Kidney (tissue), 14 donors: ENCODE measurements around the gene GAB4. TPM values are rescaled to one million over a fixed set of nuclear protein-coding genes. Genes with fewer than 3 reads are reported as not detected.

ENCODE experiments used
- DNase-seq, 5 donors: peaks; one replicate each; pipeline ENCODE4 v3.0.0-alpha.2; 2013 to 2020
- FAIRE-seq: peaks from 2 replicates; lab custom pipeline; 2012; peaks lifted over from hg19 to GRCh38; lab: Jason Lieb, UNC
- H3K27ac ChIP-seq, 2 donors: one replicate each; pipeline ENCODE4 v1.7.0; 2013; ENCODE audit warnings: low read depth in 2 of 2, low read length in 2 of 2, inconsistent platforms in 1 of 2
- H3K27me3 ChIP-seq: one replicate; pipeline ENCODE4 v1.7.1; 2013; ENCODE audit warnings: low read length, inconsistent platforms; ENCODE audit not compliant: control insufficient read depth, insufficient read depth
- H3K36me3 ChIP-seq, 3 donors: one replicate each; pipeline versions ENCODE4 v1.7.0 to v1.7.1; 2013; ENCODE audit warnings: low read length in 3 of 3, control low read depth in 1 of 3, inconsistent platforms in 1 of 3; ENCODE audit not compliant: insufficient read depth in 3 of 3, control insufficient read depth in 2 of 3
- H3K4me1 ChIP-seq, 3 donors: one replicate each; pipeline versions ENCODE4 v1.7.0 to v1.7.1; 2013; ENCODE audit warnings: low read length in 3 of 3, inconsistent platforms in 1 of 3, low read depth in 1 of 3; ENCODE audit not compliant: control insufficient read depth in 2 of 3, insufficient read depth in 2 of 3
- H3K4me3 ChIP-seq, 3 donors: one replicate each; pipeline versions ENCODE4 v1.7.0 to v1.8.1; 2013; ENCODE audit warnings: low read length in 3 of 3, control low read depth in 1 of 3, inconsistent platforms in 1 of 3
- H3K9ac ChIP-seq, 3 donors: one replicate each; pipeline versions ENCODE4 v1.7.0 to v1.7.1; 2013; ENCODE audit warnings: low read length in 3 of 3, control low read depth in 1 of 3, inconsistent platforms in 1 of 3
- H3K9me3 ChIP-seq, 3 donors: one replicate each; pipeline versions ENCODE4 v1.7.0 to v1.7.1; 2013; ENCODE audit warnings: low read length in 3 of 3, control low read depth in 1 of 3, inconsistent platforms in 1 of 3; ENCODE audit not compliant: control insufficient read depth in 2 of 3, insufficient read depth in 1 of 3
- intact Hi-C: fragments of 100-400 bp; cut with DNase I; formaldehyde crosslinking; loops from one replicate; pipeline ENCODE4 v1.11.1; 2022
- polyA plus RNA-seq: library from polyadenylated mRNA; stranded (reverse); fragments of 350-450 nt; fragmentation: Illumina TruSeq; extraction: RNeasy Lipid Tissue Mini Kit (QIAGEN cat#74804); gene quantifications from one replicate; pipeline ENCODE4 v1.2.3, GENCODE V29; 2014; ENCODE audit warnings: low read depth, low replicate concordance; ENCODE audit not compliant: insufficient read depth
- total RNA-seq: library from RNA; stranded (reverse); fragmentation: NEBNext Ultra II Directional; extraction: Animal tissue kit (Norgen Biotek cat#: 25700); gene quantifications from one replicate; pipeline ENCODE4 v1.2.1, GENCODE V29; 2021
- TF ChIP-seq, protein P1 (sequence below): IDR thresholded peaks from 3 replicates; pipeline ENCODE4 v1.5.1; 2012; ENCODE audit warnings: mild to moderate bottlenecking, moderate library complexity, borderline replicate concordance; ENCODE audit not compliant: insufficient read depth; ENCODE audit errors: extremely low read depth
- donor health status: control.
- donor health status: control.
- donor health status: control.
- donor health status: control.
- donor health status: control.
- donor health status: DM: yes; HTN: yes; CAD: no.
- donor health status: Normal renal cell carcinoma (clear cell type).

The GAB4 gene
- total and polyA plus RNA-seq, 2 donors from 2014 or later: not detected

DNA sequence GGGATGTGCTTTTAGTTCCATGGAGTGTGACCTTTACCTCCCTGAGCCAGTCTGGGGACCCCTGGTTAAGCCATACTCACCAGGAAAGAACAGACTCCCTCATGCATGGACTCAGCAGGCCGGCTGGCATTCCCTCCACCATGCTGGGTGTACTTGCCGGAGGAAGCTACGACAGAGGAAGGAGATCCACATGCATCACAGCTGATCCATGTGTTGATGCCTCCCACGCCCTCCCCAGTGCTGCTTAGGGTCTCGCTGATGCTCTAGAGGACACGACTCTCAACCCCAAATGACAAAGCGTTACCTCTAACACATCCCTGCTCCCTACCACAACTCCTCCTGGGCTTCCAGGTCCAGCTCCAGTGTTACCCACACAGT lies 39.8 kb downstream of the GAB4 start:
- Histone ChIP-seq H3K36me3 (no peaks in the 10 kb centered on the region), H3K4me3 (no peak overlapping the region), H3K4me1 (no peaks in the 10 kb centered on the region), H3K27ac (no peak overlapping the region), H3K9me3 (no peaks in the 10 kb centered on the region), H3K27me3 (no peaks in the 10 kb centered on the region), H3K9ac (no peak overlapping the region)
- DNase-seq (no peak), FAIRE-seq (no peak)
- TF ChIP-seq, protein P1, sequence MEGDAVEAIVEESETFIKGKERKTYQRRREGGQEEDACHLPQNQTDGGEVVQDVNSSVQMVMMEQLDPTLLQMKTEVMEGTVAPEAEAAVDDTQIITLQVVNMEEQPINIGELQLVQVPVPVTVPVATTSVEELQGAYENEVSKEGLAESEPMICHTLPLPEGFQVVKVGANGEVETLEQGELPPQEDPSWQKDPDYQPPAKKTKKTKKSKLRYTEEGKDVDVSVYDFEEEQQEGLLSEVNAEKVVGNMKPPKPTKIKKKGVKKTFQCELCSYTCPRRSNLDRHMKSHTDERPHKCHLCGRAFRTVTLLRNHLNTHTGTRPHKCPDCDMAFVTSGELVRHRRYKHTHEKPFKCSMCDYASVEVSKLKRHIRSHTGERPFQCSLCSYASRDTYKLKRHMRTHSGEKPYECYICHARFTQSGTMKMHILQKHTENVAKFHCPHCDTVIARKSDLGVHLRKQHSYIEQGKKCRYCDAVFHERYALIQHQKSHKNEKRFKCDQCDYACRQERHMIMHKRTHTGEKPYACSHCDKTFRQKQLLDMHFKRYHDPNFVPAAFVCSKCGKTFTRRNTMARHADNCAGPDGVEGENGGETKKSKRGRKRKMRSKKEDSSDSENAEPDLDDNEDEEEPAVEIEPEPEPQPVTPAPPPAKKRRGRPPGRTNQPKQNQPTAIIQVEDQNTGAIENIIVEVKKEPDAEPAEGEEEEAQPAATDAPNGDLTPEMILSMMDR: no peak
- intact Hi-C loops: no loop called here

DNA sequence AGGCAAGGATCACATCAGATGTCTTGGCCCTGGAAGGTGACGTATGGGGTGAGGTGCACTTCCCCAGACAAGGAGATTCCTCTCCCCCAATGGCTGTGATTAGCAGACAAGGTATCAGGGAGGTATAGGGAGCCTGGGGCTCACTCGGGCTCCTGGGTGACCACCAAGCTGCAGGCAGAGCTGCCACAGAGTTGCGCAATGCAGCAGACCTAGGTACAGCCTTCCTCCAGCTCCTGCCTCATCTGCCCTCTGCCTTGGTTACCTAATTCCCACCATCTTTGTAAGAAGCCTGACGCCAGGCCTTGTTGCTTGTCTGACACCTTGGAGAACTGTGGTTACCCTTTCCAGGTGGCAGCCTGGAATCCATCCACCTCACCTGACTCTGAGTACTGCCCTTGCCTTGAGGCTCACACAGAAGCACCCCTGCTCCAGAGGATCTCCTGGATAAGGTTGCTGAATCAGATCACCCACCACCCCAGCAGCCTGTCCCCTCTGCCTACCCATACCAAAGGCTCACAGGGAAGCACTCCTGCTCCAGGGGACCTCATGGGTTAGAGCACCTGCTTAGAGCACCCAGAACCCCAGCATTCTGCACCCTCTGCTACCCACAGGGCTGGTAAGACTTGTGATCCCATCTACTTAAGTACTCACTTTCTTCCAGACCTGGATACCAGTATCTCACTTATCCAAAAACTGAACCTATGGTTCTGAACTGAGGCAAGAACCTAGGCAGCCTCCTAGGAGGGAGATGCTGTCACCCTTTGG lies 40.4 kb downstream of the GAB4 start:
- Histone ChIP-seq H3K4me3 (no peak overlapping the region), H3K4me1 (no peaks in the 10 kb centered on the region), H3K27me3 (no peaks in the 10 kb centered on the region), H3K27ac (no peak overlapping the region), H3K36me3 (no peaks in the 10 kb centered on the region), H3K9me3 (no peaks in the 10 kb centered on the region), H3K9ac (no peak overlapping the region)
- intact Hi-C loops: no loop called here
- TF ChIP-seq, protein P1: no peak
- DNase-seq (no peak), FAIRE-seq (no peak)

DNA sequence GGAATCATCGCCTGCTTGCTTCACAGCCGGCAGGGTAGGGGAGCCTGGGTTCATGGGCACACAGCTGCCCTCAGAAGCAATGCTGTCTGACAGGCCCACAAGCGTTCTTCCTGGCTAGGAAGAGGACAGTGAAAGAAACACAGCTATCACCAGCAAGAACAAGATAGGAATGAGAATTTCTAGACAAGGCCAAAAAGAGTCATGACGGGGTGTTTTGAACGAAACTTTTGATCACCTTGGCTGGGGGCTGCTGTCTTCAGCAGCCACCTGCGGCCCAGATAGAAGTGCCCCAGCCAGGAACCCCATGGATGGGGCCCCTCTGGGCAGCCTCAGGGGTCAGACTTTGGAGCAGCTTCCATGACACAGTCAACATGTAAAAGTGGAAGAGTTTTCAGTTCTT lies 41.8 kb downstream of the GAB4 start:
- TF ChIP-seq, protein P1: no peak
- no peak for FAIRE-seq
- intact Hi-C loops: no loop called here

More for the DNA sequence above, 41.8 kb downstream of the GAB4 start:
- no peaks in the 10 kb centered on the region for H3K9me3 ChIP-seq
- H3K4me3 ChIP-seq: no peak overlapping the region
- no peak overlapping the region for H3K9ac ChIP-seq
- no peak overlapping the region for H3K27ac ChIP-seq
- no peaks in the 10 kb centered on the region for H3K27me3 ChIP-seq
- H3K36me3 ChIP-seq: no peaks in the 10 kb centered on the region
- DNase-seq: no peak
- no peaks in the 10 kb centered on the region for H3K4me1 ChIP-seq
